RWPE1 (cell line): ENCODE measurements around the gene ELF3.

Source experiments
- CTCF ChIA-PET: fragments of 350-600 bp; sonication (Branson Sonifier 250); formaldehyde crosslinking; extraction: SDS; loops from one replicate; lab custom pipeline; 2021; lab: Yijun Ruan, JAX
- POLR2A ChIA-PET: fragments of 400-600 bp; formaldehyde crosslinking; extraction: SDS; loops from one replicate; lab custom pipeline; 2020; ENCODE audit warnings: antibody characterized with exemption; ENCODE audit not compliant: low non-redundant PET; lab: Yijun Ruan, JAX
- DNase-seq: peaks from one replicate; pipeline ENCODE4 v3.0.0; 2012; ENCODE audit warnings: low spot score
- H3K27ac ChIP-seq: fragments of 450-650 bp; 2 replicates; pipeline ENCODE4 v1.5.1; 2017
- CTCF ChIP-seq: fragments of 450-650 bp; conservative IDR thresholded peaks from 2 replicates; pipeline ENCODE4 v1.5.1; 2017; ENCODE audit warnings: low read depth, mild to moderate bottlenecking

The ELF3 gene

GRCh38 chr1:202037706-202038296 is 27.4 kb downstream of the ELF3 start:
- no peak for DNase-seq
- H3K27ac ChIP-seq, result no peak overlapping the region
- no peak for TF ChIP-seq CTCF
- ChIA-PET POLR2A (no interaction called here), CTCF (interaction anchor here (0.6 kb wide), 1 partner anchor 24 kb away, joined by 3 read pairs; no protein-coding TSS in a partner anchor)

- no peak overlapping the region for H3K27ac ChIP-seq
- POLR2A ChIA-PET, result no interaction called here
- CTCF ChIA-PET, result interaction anchor here (1.1 kb wide), 1 partner anchor 39 kb away, joined by 3 read pairs; no protein-coding TSS in a partner anchor
- no peak for DNase-seq
- no peak for TF ChIP-seq CTCF
These were observed 28.4 kb downstream of the ELF3 start for GRCh38 chr1:202038688-202039346.

GRCh38 chr1:202045705-202046104 is 35.3 kb downstream of the ELF3 start:
- no peak for DNase-seq
- ChIA-PET POLR2A (interaction anchor here (0.8 to 1.5 kb wide), 2 partner anchors 10 to 35 kb away, joined by 3 to 6 read pairs; partner anchors contain the start of gene ELF3), CTCF (interaction anchor here (0.5 to 1.5 kb wide), 4 partner anchors 11 to 654 kb away, joined by 3 to 11 read pairs (median 8); no protein-coding TSS in a partner anchor)
- no peak overlapping the region for H3K27ac ChIP-seq
- TF ChIP-seq CTCF, result no peak

- no peak overlapping the region for H3K27ac ChIP-seq
- CTCF ChIA-PET, result interaction anchor here (0.5 to 1.5 kb wide), 4 partner anchors 9 to 38 kb away, joined by 3 to 11 read pairs (median 8); no protein-coding TSS in a partner anchor
- POLR2A ChIA-PET, result interaction anchor here (0.8 to 1.5 kb wide), 2 partner anchors 11 to 36 kb away, joined by 3 to 6 read pairs; partner anchors contain the start of gene ELF3
- peak; percentile 78 for DNase-seq
- no peak for TF ChIP-seq CTCF
These were observed 35.8 kb downstream of the ELF3 start for GRCh38 chr1:202046227-202046626.

GRCh38 chr1:202046748-202047708 is 36.6 kb downstream of the ELF3 start:
- peak; percentile 63 for DNase-seq
- ChIA-PET POLR2A (interaction anchor here (1.5 kb wide), 1 partner anchor 12 kb away, joined by 3 read pairs; no protein-coding TSS in a partner anchor), CTCF (interaction anchor here (0.5 to 1.5 kb wide), 6 partner anchors 8 to 176 kb away, joined by 3 to 11 read pairs (median 4); no protein-coding TSS in a partner anchor)
- H3K27ac ChIP-seq, result no peak overlapping the region
- no peak for TF ChIP-seq CTCF
